Mesodermal cell (in vitro differentiated cells): Measurements from ENCODE around the gene MAFG.

Experiments
- H3K27ac ChIP-seq: 2 replicates; pipeline ENCODE4 v1.7.0; 2013; ENCODE audit warnings: mild to moderate bottlenecking, low read depth, low read length, moderate library complexity; ENCODE audit not compliant: severe bottlenecking
- H3K36me3 ChIP-seq: 2 replicates; pipeline ENCODE4 v1.7.1; 2013; ENCODE audit warnings: mild to moderate bottlenecking, low read length, moderate library complexity; ENCODE audit not compliant: control insufficient read depth, insufficient read depth
- H3K4me1 ChIP-seq: one replicate; pipeline ENCODE4 v1.7.1; 2013; ENCODE audit warnings: mild to moderate bottlenecking, low read length; ENCODE audit not compliant: insufficient read depth, control insufficient read depth, poor library complexity, severe bottlenecking
- H3K4me3 ChIP-seq: 2 replicates; pipeline ENCODE4 v1.7.0; 2013; ENCODE audit warnings: low read length, control low read depth, mild to moderate bottlenecking; ENCODE audit not compliant: insufficient read depth, poor library complexity, severe bottlenecking; ENCODE audit errors: extremely low read depth
- H3K9me3 ChIP-seq: 2 replicates; pipeline ENCODE4 v1.7.1; 2013; ENCODE audit warnings: mild to moderate bottlenecking, low read length, moderate library complexity; ENCODE audit not compliant: control insufficient read depth
- WGBS, 2 experiments: methylation state at CpG; one replicate each; pipeline ENCODE4 v1.1.5; 2013; ENCODE audit warnings: missing lambda C conversion rate in 2 of 2; ENCODE audit not compliant: insufficient coverage in 2 of 2; 5-methylcytosine and 5-hydroxymethylcytosine counted together

MAFG gene

GRCh38 chr17:81878294-81878693 is 49.2 kb downstream of the MAFG start:
- peaks cover 58% of the 10 kb centered on the region for H3K36me3 ChIP-seq
- 100% methylated on average over 1 of the region's 3 CpGs; no CpG with 5 or more reads in 1 of the 2 experiments for WGBS, 2 experiments
- H3K9me3 ChIP-seq: no peaks in the 10 kb centered on the region
- no peaks in the 10 kb centered on the region for H3K4me1 ChIP-seq
- H3K4me3 ChIP-seq: no peak overlapping the region
- no peak overlapping the region for H3K27ac ChIP-seq

- H3K36me3 ChIP-seq: peaks cover 51% of the 10 kb centered on the region
Measured at GRCh38 chr17:81877569-81877968, 50.0 kb downstream of the MAFG start.

GRCh38 chr17:81871387-81872230 is 55.9 kb downstream of the MAFG start:
- WGBS, 2 experiments: 7% methylated on average over 68 to 83 of the region's 86 CpGs
- Histone ChIP-seq H3K4me3 (peak overlapping the region; percentile 86), H3K27ac (peak overlapping the region; percentile 93), H3K9me3 (no peaks in the 10 kb centered on the region), H3K4me1 (peaks cover 28% of the 10 kb centered on the region), H3K36me3 (peaks cover 33% of the 10 kb centered on the region)

More at GRCh38 chr17:81877569-81877968, 50.0 kb downstream of the MAFG start:
- 87 to 96% methylated on average over 3 of the region's 5 CpGs for WGBS, 2 experiments
- Histone ChIP-seq H3K4me3 (no peak overlapping the region), H3K9me3 (no peaks in the 10 kb centered on the region), H3K4me1 (no peaks in the 10 kb centered on the region), H3K27ac (no peak overlapping the region)

GRCh38 chr17:81870981-81871386 is 56.6 kb downstream of the MAFG start, which contains the start of gene ARHGDIA:
TSS of gene ARHGDIA (minus strand) at chr17:81871337. CDS start at chr17:81869930, 1,407 bp downstream.
- Histone ChIP-seq H3K9me3 (no peaks in the 10 kb centered on the region), H3K4me1 (peaks cover 32% of the 10 kb centered on the region), H3K27ac (peak within 1 kb of the TSS; percentile 93), H3K4me3 (peak within 1 kb of the TSS; percentile 86), H3K36me3 (peaks cover 38% of the 10 kb centered on the region)
- whole genome bisulfite sequencing, 2 experiments: 0% methylated on average over 35 to 38 of the region's 64 CpGs

GRCh38 chr17:81870131-81870980 is 57.2 kb downstream of the MAFG start:
- Histone ChIP-seq H3K36me3 (peaks cover 44% of the 10 kb centered on the region), H3K27ac (peak overlapping the region; percentile 82), H3K9me3 (no peaks in the 10 kb centered on the region), H3K4me1 (peaks cover 37% of the 10 kb centered on the region), H3K4me3 (peak overlapping the region; percentile 86)
- WGBS, 2 experiments: 1% methylated on average over 57 to 59 of the region's 65 CpGs

GRCh38 chr17:81869221-81870130 is 58.1 kb downstream of the MAFG start:
- Histone ChIP-seq H3K4me3 (peak overlapping the region; percentile 86), H3K9me3 (no peaks in the 10 kb centered on the region), H3K4me1 (peaks cover 41% of the 10 kb centered on the region), H3K27ac (peak overlapping the region; percentile 82), H3K36me3 (peaks cover 53% of the 10 kb centered on the region)
- 43 to 52% methylated on average over 38 to 49 of the region's 52 CpGs for WGBS, 2 experiments

GRCh38 chr17:81868674-81869220 is 58.8 kb downstream of the MAFG start:
- no peak overlapping the region for H3K4me3 ChIP-seq
- H3K4me1 ChIP-seq: peaks cover 41% of the 10 kb centered on the region
- WGBS, 2 experiments: 68 to 82% methylated on average over 24 to 30 of the region's 30 CpGs
- peaks cover 60% of the 10 kb centered on the region for H3K36me3 ChIP-seq
- H3K27ac ChIP-seq: peak overlapping the region; percentile 82
- H3K9me3 ChIP-seq: no peaks in the 10 kb centered on the region
